Stimulated activated naive CD4-positive, alpha-beta T cell (primary cell): Measurements from ENCODE around the gene PCDHGA9.
"Not testable (repeated sequence)": the region's sequence is repeated elsewhere in the genome, so short reads cannot be mapped to it uniquely, and the experiment has no call there.

Experiments used
- DNase-seq, 6 experiments: peaks; one replicate each; lab custom pipeline; 2025; lab: John Stamatoyannopoulos, UW

The PCDHGA9 gene

GRCh38 chr5:141384471-141385267, 17.9 kb upstream of the PCDHGA9 start:
- DNase-seq, result no peak

DNA sequence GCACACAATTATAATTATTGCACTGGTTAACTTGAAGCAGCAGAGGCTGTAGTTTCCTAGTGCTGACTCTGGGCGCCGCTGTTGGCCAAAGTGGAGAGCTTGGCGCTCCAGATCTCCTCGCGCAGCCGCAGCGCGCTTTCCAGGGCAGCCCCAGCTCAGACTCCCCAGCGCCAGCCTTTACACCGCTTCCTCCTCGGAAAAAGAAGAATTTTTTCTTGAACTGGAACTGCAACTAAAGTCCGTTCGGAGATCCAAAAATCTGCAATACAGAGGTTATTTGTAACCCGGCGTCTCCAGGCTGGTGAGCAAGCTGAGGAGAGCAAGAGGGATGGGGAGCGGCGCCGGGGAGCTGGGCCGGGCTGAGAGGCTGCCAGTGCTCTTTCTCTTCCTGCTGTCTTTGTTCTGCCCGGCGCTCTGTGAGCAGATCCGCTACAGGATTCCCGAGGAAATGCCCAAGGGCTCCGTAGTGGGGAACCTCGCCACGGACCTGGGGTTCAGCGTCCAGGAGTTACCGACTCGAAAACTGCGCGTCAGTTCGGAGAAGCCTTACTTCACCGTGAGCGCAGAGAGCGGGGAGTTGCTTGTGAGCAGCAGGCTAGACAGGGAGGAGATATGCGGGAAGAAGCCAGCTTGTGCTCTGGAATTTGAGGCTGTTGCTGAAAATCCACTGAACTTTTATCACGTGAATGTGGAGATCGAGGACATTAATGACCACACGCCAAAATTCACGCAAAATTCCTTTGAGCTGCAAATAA, 14.8 kb upstream of the PCDHGA9 start, which contains the start of gene PCDHGB4:
PCDHGB4 (plus strand) TSS at position 142 of the 755 bp plus-strand sequence; CDS start at position 329, 187 bp downstream.
- peak in 1 of 6 experiments; percentile 9 for DNase-seq

DNA sequence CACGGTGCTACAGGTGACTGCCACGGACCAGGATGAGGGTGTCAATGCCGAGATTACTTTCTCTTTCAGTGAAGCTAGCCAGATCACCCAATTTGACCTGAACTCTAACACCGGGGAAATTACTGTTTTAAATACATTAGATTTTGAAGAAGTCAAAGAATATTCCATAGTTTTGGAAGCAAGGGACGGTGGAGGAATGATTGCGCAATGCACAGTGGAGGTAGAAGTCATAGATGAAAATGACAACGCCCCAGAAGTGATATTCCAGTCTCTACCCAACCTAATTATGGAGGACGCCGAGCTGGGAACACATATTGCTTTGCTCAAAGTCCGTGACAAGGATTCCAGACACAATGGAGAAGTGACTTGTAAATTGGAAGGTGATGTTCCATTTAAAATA, 13.9 kb upstream of the PCDHGA9 start:
- no peak for DNase-seq

DNA sequence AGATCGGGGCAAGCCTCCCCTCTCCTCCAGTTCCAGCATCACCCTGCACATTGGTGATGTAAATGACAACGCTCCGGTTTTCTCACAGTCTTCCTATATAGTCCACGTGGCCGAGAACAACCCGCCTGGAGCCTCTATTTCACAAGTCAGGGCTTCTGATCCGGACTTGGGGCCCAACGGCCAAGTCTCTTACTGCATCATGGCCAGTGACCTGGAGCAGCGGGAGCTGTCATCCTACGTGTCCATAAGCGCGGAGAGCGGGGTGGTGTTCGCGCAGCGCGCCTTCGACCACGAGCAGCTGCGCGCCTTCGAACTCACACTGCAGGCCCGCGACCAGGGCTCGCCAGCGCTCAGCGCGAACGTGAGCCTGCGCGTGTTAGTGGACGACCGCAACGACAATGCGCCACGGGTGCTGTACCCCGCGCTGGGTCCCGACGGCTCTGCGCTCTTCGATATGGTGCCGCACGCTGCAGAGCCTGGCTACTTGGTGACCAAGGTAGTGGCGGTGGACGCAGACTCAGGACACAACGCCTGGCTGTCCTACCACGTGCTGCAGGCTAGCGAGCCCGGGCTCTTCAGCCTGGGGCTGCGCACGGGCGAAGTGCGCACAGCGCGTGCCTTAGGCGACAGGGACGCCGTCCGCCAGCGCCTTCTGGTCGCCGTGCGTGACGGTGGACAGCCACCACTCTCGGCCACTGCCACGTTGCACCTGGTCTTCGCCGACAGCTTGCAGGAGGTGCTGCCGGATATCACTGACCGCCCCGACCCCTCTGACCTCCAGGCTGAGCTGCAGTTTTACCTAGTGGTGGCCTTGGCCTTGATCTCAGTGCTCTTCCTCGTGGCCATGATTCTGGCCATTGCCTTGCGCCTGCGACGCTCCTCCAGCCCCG, 13.2 kb upstream of the PCDHGA9 start:
- DNase-seq, result no peak

- DNase-seq, result no peak
These were observed 10.0 kb upstream of the PCDHGA9 start, which contains the start of gene PCDHGA8 for GRCh38 chr5:141392429-141393198. TSS of gene PCDHGA8 (plus strand) at chr5:141392633. CDS start at chr5:141392814, 181 bp downstream.

DNA sequence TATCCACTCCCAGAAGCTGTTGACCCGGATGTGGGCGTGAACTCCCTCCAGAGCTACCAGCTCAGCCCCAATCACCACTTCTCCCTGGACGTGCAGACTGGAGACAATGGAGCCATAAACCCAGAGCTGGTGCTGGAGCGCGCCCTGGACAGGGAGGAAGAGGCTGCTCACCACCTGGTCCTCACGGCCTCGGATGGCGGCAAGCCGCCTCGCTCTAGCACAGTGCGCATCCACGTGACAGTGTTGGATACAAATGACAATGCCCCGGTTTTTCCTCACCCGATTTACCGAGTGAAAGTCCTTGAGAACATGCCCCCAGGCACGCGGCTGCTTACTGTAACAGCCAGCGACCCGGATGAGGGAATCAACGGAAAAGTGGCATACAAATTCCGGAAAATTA, 9.3 kb upstream of the PCDHGA9 start:
- DNase-seq, result no peak

DNA sequence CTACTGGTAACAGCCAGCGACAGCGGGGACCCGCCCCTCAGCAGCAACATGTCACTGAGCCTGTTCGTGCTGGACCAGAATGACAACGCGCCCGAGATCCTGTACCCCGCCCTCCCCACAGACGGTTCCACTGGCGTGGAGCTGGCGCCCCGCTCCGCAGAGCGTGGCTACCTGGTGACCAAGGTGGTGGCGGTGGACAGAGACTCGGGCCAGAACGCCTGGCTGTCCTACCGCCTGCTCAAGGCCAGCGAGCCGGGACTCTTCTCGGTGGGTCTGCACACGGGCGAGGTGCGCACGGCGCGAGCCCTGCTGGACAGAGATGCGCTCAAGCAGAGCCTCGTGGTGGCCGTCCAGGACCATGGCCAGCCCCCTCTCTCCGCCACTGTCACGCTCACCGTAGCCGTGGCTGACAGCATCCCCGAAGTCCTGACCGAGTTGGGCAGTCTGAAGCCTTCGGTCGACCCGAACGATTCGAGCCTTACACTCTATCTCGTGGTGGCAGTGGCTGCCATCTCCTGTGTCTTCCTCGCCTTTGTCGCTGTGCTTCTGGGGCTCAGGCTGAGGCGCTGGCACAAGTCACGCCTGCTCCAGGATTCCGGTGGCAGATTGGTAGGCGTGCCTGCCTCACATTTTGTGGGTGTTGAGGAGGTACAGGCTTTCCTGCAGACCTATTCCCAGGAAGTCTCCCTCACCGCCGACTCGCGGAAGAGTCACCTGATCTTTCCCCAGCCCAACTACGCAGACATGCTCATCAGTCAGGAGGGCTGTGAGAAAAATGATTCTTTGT, 8.0 kb upstream of the PCDHGA9 start:
- DNase-seq, result not testable (repeated sequence)

- peak in 3 of 6 experiments; percentile 17 to 36 (median 33) for DNase-seq
These were observed 4.6 kb upstream of the PCDHGA9 start, which contains the start of gene PCDHGB5 for GRCh38 chr5:141397756-141398551. TSS of gene PCDHGB5 (plus strand) at chr5:141397947. CDS start at chr5:141398128, 181 bp downstream.

GRCh38 chr5:141398608-141399007, 4.0 kb upstream of the PCDHGA9 start:
- no peak for DNase-seq

DNA sequence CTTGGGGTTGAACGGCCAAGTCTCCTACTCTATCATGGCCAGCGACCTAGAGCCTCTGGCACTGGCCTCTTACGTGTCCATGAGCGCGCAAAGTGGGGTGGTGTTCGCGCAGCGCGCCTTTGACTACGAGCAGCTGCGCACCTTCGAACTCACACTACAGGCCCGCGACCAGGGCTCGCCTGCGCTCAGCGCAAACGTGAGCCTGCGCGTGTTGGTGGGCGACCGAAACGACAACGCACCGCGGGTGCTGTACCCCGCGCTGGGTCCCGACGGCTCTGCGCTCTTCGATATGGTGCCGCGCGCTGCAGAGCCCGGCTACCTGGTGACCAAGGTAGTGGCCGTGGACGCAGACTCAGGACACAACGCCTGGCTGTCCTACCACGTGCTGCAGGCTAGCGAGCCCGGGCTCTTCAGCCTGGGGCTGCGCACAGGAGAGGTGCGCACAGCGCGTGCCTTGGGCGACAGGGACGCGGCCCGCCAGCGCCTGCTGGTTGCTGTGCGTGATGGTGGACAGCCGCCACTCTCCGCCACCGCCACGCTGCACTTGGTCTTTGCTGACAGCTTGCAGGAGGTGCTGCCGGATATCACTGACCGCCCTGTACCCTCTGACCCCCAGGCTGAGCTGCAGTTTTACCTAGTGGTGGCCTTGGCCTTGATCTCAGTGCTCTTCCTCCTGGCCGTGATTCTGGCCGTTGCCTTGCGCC, 2.9 kb upstream of the PCDHGA9 start:
- no peak for DNase-seq

DNA sequence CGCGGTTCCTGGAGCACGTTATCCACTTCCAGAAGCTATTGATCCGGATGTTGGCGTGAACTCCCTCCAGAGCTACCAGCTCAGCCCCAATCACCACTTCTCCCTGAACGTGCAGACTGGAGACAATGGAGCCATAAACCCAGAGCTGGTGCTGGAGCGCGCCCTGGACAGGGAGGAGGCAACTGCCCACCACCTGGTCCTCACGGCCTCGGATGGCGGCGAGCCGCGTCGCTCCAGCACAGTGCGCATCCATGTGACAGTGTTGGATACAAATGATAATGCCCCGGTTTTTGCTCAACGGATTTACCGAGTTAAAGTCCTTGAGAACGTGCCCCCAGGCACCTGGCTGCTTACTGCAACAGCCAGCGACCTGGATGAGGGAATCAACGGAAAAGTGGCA, 809 bp downstream of the PCDHGA9 start:
- DNase-seq, result no peak

DNA sequence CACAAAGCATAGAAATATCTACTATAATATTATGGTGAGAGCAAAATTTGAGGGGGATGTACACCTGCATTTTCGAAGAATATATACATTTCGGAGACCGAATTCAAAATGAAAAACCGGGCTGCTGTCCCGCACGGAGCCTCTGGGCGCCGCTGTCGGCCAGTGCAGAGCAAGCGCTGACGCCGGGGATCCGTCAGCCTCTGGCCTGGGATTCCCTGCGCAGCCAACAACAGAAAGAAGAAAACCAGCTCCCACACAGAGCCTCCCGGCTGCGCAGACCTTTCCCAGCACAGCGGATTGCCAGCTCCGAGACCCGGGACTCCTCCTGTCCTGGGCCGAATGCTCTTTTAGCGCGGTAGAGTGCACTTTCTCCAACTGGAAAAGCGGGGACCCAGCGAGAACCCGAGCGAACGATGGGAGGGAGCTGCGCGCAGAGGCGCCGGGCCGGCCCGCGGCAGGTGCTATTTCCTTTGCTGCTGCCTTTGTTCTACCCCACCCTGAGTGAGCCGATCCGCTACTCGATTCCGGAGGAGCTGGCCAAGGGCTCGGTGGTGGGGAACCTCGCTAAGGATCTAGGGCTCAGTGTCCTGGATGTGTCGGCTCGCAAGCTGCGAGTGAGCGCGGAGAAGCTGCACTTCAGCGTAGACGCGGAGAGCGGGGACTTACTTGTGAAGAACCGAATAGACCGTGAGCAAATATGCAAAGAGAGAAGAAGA, 5.4 kb downstream of the PCDHGA9 start, which contains the start of gene PCDHGB6:
PCDHGB6 (plus strand) TSS at position 232 of the 716 bp plus-strand sequence; CDS start at position 414, 182 bp downstream.
- DNase-seq, result peak in 3 of 6 experiments; percentile 23 to 37 (median 24)

GRCh38 chr5:141409598-141410306, 7.2 kb downstream of the PCDHGA9 start:
- no peak for DNase-seq

DNA sequence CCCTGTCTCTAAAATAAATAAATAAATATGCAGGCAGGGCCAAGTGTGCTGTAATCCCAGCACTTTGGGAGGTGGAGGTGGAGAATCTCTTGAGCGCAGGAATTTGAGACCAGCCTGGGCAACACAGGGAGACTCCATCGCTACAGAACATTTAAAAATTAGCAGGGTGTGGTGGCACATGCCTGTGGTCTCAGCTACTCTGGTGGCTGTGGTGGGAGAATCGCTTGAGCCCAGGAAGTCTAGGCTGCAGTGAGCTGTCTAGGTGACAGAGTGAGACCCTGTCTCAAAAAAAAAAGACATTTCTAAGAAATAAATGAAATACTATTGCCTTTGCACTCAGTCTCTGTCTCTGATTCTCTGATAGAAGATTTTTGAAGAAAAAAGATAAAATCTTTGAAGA, 9.0 kb downstream of the PCDHGA9 start:
- DNase-seq, result no peak

- DNase-seq, result peak in 5 of 6 experiments; percentile 21 to 56 (median 31)
These were observed 10.4 kb downstream of the PCDHGA9 start, which contains the start of gene PCDHGA10 for GRCh38 chr5:141412854-141413539. TSS of gene PCDHGA10 (plus strand) at chr5:141412987. CDS start at chr5:141413176, 189 bp downstream.

GRCh38 chr5:141413540-141414069, 11.0 kb downstream of the PCDHGA9 start:
- DNase-seq, result no peak
